WTC11 (cell line): ENCODE measurements around the gene PARP2. TPM values are rescaled to one million over a fixed set of nuclear protein-coding genes. Genes with fewer than 3 reads are reported as not detected.

Experiments used
- total RNA-seq: library from RNA; stranded (reverse); gene quantifications from 3 replicates; pipeline ENCODE4 v1.2.3, GENCODE V29; 2021

PARP2 gene
- total RNA-seq, 1 experiment from 2014 or later, result 37.1 TPM

Other genes with a start within 250 kb of the PARP2 start
- not detected in 3 replicates for gene OR4K17, start 232.9 kb upstream of the PARP2 start, total RNA-seq
- gene OR4N5, start 204.8 kb upstream of the PARP2 start, total RNA-seq, result not detected in 3 replicates
- not detected in 3 replicates for gene OR11G2, start 152.7 kb upstream of the PARP2 start, total RNA-seq
- not detected in 3 replicates for gene OR11H6, start 119.9 kb upstream of the PARP2 start, total RNA-seq
- gene OR11H7, start 114.7 kb upstream of the PARP2 start, total RNA-seq, result not detected in 3 replicates
- not detected in 3 replicates for gene OR11H4, start 104.3 kb upstream of the PARP2 start, total RNA-seq
- 15.9 to 19.2 TPM (median 18.1 TPM) in 3 replicates for gene TTC5, start 37.7 kb upstream of the PARP2 start, total RNA-seq
- 149 to 155 TPM (median 151 TPM) in 3 replicates for gene CCNB1IP1, start 10.4 kb upstream of the PARP2 start, total RNA-seq
- 16.0 to 19.4 TPM (median 18.8 TPM) in 3 replicates for gene TEP1, start 69.9 kb downstream of the PARP2 start, total RNA-seq
- 0.07 to 0.18 TPM (median 0.17 TPM) in 3 replicates for gene KLHL33, start 92.5 kb downstream of the PARP2 start, total RNA-seq
- 33.3 to 40.0 TPM (median 37.3 TPM) in 3 replicates for gene OSGEP, start 111.2 kb downstream of the PARP2 start, total RNA-seq
- gene APEX1, start 111.6 kb downstream of the PARP2 start, total RNA-seq, result 299 to 324 TPM (median 308 TPM) in 3 replicates
- gene PIP4P1, start 117.8 kb downstream of the PARP2 start, total RNA-seq, result 28.3 to 34.1 TPM (median 29.7 TPM) in 3 replicates
- 72.7 to 95.8 TPM (median 75.0 TPM) in 3 replicates for gene PNP, start 125.8 kb downstream of the PARP2 start, total RNA-seq
- 0.82 to 1.2 TPM (median 1.0 TPM) in 3 replicates for gene RNASE10, start 161.9 kb downstream of the PARP2 start, total RNA-seq
- 0.14 TPM in 1 of 3 replicates, not detected in the others for gene RNASE9, start 217.4 kb downstream of the PARP2 start, total RNA-seq
- not detected in 3 replicates for gene RNASE11, start 244.4 kb downstream of the PARP2 start, total RNA-seq
- not detected in 3 replicates for gene RNASE12, start 247.7 kb downstream of the PARP2 start, total RNA-seq